ENCODE measurements around the gene DEGS1. TPM values are rescaled to one million over a fixed set of nuclear protein-coding genes. Genes with fewer than 3 reads are reported as not detected.

The DEGS1 gene
- total and polyA plus RNA-seq, 2 experiments from 2014 or later = 45.7 to 67.9 TPM

- no peak for TF ChIP-seq ZNF462 (CRISPR knock-in tag; IDR thresholded peaks at IDR 0.05)
- no peak for TF ChIP-seq POLR2AphosphoS5 (IDR thresholded peaks at IDR 0.05; ENCODE audit: low read depth)
These were observed 10.8 kb upstream of the DEGS1 start (continued) for GRCh38 chr1:224172229-224172628.

- H3K9me2 ChIP-seq (ENCODE audit: insufficient read depth) = no peaks in the 10 kb centered on the region
- H3K27ac ChIP-seq (ENCODE audit: low read depth) = no peak overlapping the region
- H3K4me1 ChIP-seq (ENCODE audit: insufficient read depth) = peaks cover 25% of the 10 kb centered on the region
- H3K4me3 Mint-ChIP-seq = no peak overlapping the region
- no peak for TF ChIP-seq ZNF462 (CRISPR knock-in tag; IDR thresholded peaks at IDR 0.05)
- no peak for DNase-seq (ENCODE audit: low spot score)
- peaks cover 13% of the 10 kb centered on the region for H3K27me3 Mint-ChIP-seq (ENCODE audit: insufficient read depth, low read depth, poor library complexity)
- no peaks in the 10 kb centered on the region for H3F3A ChIP-seq (replicated peaks; ENCODE audit: low read depth)
- no peaks in the 10 kb centered on the region for H3K27me3 ChIP-seq (ENCODE audit: insufficient read depth)
- no peaks in the 10 kb centered on the region for H4K20me1 ChIP-seq (replicated peaks; ENCODE audit: insufficient read depth)
- no peak overlapping the region for H3K27ac Mint-ChIP-seq
- H2AFZ ChIP-seq = no peak overlapping the region
- peaks cover 5% of the 10 kb centered on the region for H3K36me3 Mint-ChIP-seq (ENCODE audit: low read depth)
- H3K4me2 ChIP-seq = no peak overlapping the region
- peaks cover 7% of the 10 kb centered on the region for H3K9me3 Mint-ChIP-seq
- ATAC-seq = no peak
- no peak overlapping the region for H3K4me3 ChIP-seq
- H3K36me3 ChIP-seq (ENCODE audit: insufficient read depth) = no peaks in the 10 kb centered on the region
- H3K79me2 ChIP-seq (replicated peaks; ENCODE audit: insufficient read depth) = no peaks in the 10 kb centered on the region
- peaks cover 22% of the 10 kb centered on the region; the same call in 2 of the 3 replicates for H3K4me1 Mint-ChIP-seq
These were observed 9.5 kb upstream of the DEGS1 start for GRCh38 chr1:224173523-224173922.

Data from GM23338 (cell line).